Activated T-cell treated with anti-CD3 and anti-CD28 coated beads, Interleukin-2, amount 50 U/mL, for 72 hours (primary cell): Measurements from ENCODE around the gene MTF1. TPM values are rescaled to one million over a fixed set of nuclear protein-coding genes. Genes with fewer than 3 reads are reported as not detected.

Experiments
- ATAC-seq, 2 donors: fragments of 150-1000 bp; cut with Tn5 transposase; replicated peaks in 1 of 2; 2 replicates each; pipeline ENCODE4 v1.10.0; 2021; ENCODE audit warnings: moderate library complexity in 2 of 2, mild to moderate bottlenecking in 1 of 2
- DNase-seq, 2 donors: peaks; one replicate each; pipeline ENCODE4 v3.0.0; 2021 to 2022; ENCODE audit warnings: mixed read lengths in 1 of 2
- H3K27ac Mint-ChIP-seq: one replicate; pipeline ENCODE4 v1.8.0; 2022; ENCODE audit warnings: mild to moderate bottlenecking, moderate library complexity, mixed read lengths
- H3K27me3 Mint-ChIP-seq: one replicate; pipeline ENCODE4 v1.8.0; 2022; ENCODE audit warnings: low read depth, mixed read lengths
- H3K36me3 Mint-ChIP-seq, 2 donors: one replicate each; pipeline ENCODE4 v1.8.0; 2022; ENCODE audit warnings: mixed read lengths in 2 of 2, mild to moderate bottlenecking in 1 of 2; ENCODE audit not compliant: insufficient read depth in 2 of 2
- H3K4me1 Mint-ChIP-seq: one replicate; pipeline ENCODE4 v1.8.0; 2022; ENCODE audit warnings: low read depth, mixed read lengths
- H3K4me3 Mint-ChIP-seq, 2 donors: one replicate each; pipeline ENCODE4 v1.8.0; 2022; ENCODE audit warnings: mild to moderate bottlenecking in 2 of 2, mixed read lengths in 2 of 2, moderate library complexity in 2 of 2
- H3K9me3 Mint-ChIP-seq, 2 donors: one replicate each; pipeline ENCODE4 v1.8.0; 2022; ENCODE audit warnings: mixed read lengths in 2 of 2
- total RNA-seq, 2 donors: library from RNA; stranded (reverse); gene quantifications; one replicate each; pipeline ENCODE4 v1.2.3, GENCODE V29; 2022

MTF1 gene
- total RNA-seq, 2 donors from 2014 or later: 26.8 to 28.1 TPM

DNA sequence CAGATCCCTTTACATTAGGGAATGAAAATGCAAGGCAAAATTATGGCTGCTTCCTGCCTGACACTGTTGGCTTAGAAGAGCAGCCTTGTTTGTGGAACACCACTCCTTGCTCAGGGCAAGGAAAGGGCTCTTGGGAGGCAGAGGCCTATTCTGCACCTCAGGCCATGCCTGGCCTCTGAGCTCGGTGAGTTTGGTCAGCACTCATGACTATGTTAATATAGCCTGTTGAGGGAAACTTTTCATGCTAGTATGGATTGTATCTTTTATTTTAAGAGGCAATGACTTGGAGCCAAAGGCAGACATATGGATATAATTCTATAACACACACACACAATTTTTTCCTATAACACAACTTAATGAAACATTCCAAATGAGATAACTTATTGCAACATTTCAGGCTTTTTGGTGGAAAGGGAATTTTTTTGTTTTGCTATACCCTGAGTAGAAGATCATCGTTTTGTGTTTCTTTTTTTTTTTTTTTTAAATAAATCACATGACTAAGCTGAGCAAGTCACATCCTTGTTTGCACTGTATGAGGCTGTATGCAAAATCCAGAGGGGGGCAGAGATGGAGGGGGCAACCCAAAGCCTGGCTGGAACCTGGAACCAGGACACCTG is 45.8 kb downstream of the MTF1 start:
- DNase-seq (no peak), ATAC-seq (no peak)
- no peaks in the 10 kb centered on the region for H3K27me3 Mint-ChIP-seq
- no peak overlapping the region for H3K4me3 Mint-ChIP-seq
- H3K36me3 Mint-ChIP-seq: peaks cover 0 to 9% of the 10 kb centered on the region in 2 donors
- peaks cover 27% of the 10 kb centered on the region for H3K4me1 Mint-ChIP-seq
- no peak overlapping the region for H3K27ac Mint-ChIP-seq
- no peaks in the 10 kb centered on the region for H3K9me3 Mint-ChIP-seq

- Mint-ChIP-seq H3K4me3 (peak overlapping the region in 1 of 2 donors; percentile 28), H3K27ac (peak overlapping the region; percentile 56), H3K36me3 (peaks cover 7 to 9% of the 10 kb centered on the region in 2 donors), H3K9me3 (no peaks in the 10 kb centered on the region), H3K27me3 (no peaks in the 10 kb centered on the region), H3K4me1 (peaks cover 38% of the 10 kb centered on the region)
- ATAC-seq (peak in 1 of 2 donors; percentile 14), DNase-seq (peak; percentile 73 to 78)
Measured at GRCh38 chr1:37811027-37811655, 48.3 kb downstream of the MTF1 start.

DNA sequence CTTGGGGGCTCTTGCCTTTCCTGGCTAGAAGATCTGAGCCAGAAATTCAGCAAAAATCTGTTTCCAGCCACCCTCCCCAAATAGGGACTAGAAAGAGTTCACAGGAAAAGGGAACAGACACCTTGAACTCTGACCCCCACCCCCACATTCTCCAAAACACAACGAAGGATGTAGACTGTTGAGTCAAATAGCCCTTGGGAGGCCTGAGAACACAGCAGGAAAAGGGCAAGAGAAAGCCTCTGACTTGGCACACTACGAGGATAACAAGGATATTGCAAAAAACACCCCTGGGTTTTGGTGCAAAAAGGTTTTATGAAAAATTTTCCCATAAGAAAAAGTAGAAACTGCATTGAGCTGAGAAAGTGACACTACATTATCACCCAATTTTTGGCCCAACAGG is 49.5 kb downstream of the MTF1 start:
- Mint-ChIP-seq H3K36me3 (peaks cover 4 to 7% of the 10 kb centered on the region in 2 donors), H3K9me3 (no peaks in the 10 kb centered on the region), H3K27me3 (no peaks in the 10 kb centered on the region), H3K27ac (peak overlapping the region; percentile 14), H3K4me1 (peaks cover 42% of the 10 kb centered on the region), H3K4me3 (no peak overlapping the region)
- DNase-seq: no peak
- no peak for ATAC-seq

DNA sequence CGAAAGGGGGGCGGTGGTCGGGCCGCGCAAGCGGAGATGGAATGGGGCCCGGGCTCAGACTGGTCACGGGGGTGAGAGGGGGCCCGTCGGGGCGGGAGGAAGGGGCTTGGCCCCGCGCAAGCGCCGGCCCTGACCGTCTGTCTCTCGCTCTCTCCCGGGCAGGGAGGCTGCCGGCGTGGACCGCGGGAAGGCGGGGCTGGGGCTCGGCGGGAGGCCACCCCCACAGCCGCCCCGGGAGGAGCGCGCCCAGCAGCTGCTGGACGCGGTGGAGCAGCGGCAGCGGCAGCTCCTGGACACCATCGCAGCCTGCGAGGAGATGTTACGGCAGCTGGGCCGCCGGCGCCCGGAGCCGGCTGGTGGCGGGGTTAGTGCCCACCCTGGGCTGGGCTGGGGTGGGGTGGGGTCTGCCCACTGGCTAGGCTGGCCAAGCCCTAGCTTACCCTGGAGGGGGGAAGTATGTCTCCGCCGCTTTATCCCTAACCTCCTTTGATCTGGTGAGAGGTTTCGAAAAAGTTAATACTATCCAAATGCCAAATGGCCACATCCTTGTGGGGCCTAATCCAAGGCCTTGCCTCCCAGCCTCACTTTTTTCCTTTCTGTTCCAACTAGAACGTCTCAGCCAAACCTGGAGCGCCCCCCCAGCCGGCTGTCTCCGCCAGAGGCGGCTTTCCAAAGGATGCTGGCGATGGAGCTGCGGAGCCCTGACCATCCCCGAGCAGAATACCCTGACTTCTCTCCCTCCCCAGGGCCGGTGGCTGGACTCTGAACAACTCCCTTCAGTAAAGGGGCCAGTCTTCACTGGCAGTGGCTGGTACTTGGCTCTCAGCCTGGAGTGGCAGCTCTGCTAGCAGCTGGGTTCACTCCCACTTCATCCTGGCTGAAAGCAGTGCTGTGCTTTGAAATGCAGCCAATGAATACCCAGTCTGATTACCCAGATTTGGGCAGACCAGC is 50.7 kb downstream of the MTF1 start:
- peak overlapping the region; percentile 84 to 96 for H3K4me3 Mint-ChIP-seq
- peaks cover 7 to 14% of the 10 kb centered on the region in 2 donors for H3K36me3 Mint-ChIP-seq
- DNase-seq (peak; percentile 68 to 72), ATAC-seq (peak; percentile 69 to 72)
- H3K4me1 Mint-ChIP-seq: peaks cover 42% of the 10 kb centered on the region
- H3K9me3 Mint-ChIP-seq: no peaks in the 10 kb centered on the region
- no peaks in the 10 kb centered on the region for H3K27me3 Mint-ChIP-seq
- peak overlapping the region; percentile 89 for H3K27ac Mint-ChIP-seq

DNA sequence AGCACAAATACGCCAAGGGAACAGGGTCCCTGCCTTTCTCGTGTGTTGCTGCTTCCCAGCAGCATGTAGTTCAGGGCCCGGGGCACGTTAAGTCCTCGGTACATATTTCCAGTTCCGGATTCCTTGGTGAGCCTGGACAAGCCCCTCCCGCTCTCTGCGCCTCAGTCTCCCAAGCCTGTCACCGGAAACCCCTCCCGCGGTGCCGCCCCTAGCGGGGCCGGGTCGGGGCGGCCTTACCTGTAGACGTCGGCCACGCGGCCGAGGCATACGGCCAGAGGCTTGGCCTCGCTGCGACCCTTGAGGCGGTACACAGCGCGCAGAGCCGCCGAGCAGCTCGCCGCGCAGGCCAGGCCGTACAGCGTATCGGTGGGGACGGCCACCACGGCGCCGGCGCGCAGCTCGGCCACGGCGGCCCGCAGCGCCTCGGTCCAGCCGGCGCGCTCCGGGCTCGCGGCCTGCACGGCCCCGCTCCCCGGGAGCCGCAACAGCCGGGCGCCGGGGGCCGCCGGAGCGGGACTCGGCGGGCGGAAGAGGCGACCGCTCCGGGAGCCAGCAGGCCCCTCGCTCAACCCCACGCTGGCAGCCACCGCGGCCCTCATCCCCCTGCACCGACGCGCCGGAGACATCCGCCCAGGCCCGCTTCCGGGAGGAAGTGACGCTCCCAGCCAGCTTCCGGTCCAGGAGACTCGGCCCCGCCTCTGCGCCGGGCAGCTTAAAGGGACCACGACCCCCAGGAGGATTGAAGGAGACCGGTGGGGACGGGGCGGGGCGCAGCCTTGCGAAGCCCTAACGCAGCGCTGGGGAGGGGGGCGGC is 51.6 kb downstream of the MTF1 start, which contains the start of the genes C1orf122 and YRDC:
C1orf122 (plus strand) TSS at position 236 of the 814 bp plus-strand sequence. CDS start 615 bp downstream, outside the sequence.
YRDC (minus strand) TSS at position 654 of the 814 bp plus-strand sequence; CDS start at position 626, 28 bp downstream.
- peak; percentile 95 to 96 for ATAC-seq
- peak within 1 kb of the TSS; percentile 94 to 96 for H3K4me3 Mint-ChIP-seq

GRCh38 chr1:37807220-37807554 is 52.2 kb downstream of the MTF1 start:
- Mint-ChIP-seq H3K4me3 (peak overlapping the region; percentile 87 to 94), H3K27me3 (no peaks in the 10 kb centered on the region), H3K9me3 (no peaks in the 10 kb centered on the region), H3K4me1 (peaks cover 42% of the 10 kb centered on the region), H3K27ac (peak overlapping the region; percentile 84), H3K36me3 (peaks cover 15 to 19% of the 10 kb centered on the region in 2 donors)
- DNase-seq (no peak), ATAC-seq (no peak)

More for the DNA sequence above, 51.6 kb downstream of the MTF1 start, which contains the start of the genes C1orf122 and YRDC:
- H3K27me3 Mint-ChIP-seq: no peaks in the 10 kb centered on the region
- peak within 1 kb of the TSS; percentile 89 for H3K27ac Mint-ChIP-seq
- peak; percentile 95 to 96 for DNase-seq
- H3K4me1 Mint-ChIP-seq: peaks cover 42% of the 10 kb centered on the region
- H3K9me3 Mint-ChIP-seq: no peaks in the 10 kb centered on the region
- H3K36me3 Mint-ChIP-seq: peaks cover 13 to 15% of the 10 kb centered on the region in 2 donors

DNA sequence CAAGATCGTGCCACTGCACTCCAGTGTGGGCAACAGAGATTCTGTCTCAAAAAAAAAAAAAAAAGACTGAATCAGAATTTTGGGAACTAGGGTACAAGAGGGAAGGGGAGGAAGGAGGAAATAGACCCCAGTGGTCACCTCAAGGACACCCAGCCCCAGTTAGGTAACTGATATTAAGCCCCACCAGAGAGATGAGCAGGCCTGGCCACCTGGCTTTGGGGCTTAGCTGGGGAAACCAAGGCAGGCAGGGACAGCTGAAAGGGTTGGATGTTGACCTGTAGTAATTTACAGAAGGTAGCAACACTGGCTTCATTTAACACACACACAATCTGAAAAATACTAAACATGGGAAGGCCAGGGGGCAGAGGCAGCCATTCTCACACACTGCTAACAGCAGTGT is 57.0 kb downstream of the MTF1 start:
- ATAC-seq: no peak
- no peaks in the 10 kb centered on the region for H3K27me3 Mint-ChIP-seq
- DNase-seq: no peak
- H3K4me1 Mint-ChIP-seq: peaks cover 15% of the 10 kb centered on the region
- H3K9me3 Mint-ChIP-seq: no peaks in the 10 kb centered on the region
- H3K36me3 Mint-ChIP-seq: peaks cover 17 to 25% of the 10 kb centered on the region in 2 donors
- no peak overlapping the region for H3K27ac Mint-ChIP-seq
- H3K4me3 Mint-ChIP-seq: no peak overlapping the region

DNA sequence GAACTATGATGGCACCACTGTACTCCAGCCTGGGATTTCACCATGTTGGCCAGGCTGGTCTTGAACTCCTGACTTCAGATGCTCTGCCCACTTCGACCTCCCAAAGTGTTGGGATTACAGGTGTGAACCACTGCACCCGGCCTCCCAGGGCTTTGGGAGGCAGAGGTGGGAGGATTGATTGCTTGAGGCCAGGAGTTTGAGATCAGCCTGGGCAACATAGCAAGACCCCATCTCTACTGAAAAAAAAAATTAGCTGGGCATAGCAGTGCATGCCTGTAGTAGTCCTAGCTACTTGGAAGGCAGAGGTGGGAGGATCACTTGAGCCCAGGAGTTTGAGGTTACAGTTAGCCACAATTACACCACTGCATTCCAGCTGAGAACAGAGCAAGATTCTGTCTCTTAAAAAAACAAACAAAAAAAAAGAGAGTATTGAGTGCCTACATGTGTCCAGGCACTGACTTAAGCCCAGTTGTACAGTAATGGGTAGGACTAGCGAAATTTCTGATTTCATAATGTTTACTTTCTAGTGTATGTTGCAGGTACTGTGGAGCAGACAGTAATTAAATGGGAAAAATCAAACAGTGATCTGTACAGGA is 61.5 kb downstream of the MTF1 start:
- ATAC-seq (no peak), DNase-seq (no peak)
- H3K27me3 Mint-ChIP-seq: peaks cover 12% of the 10 kb centered on the region
- H3K4me1 Mint-ChIP-seq: peaks cover 20% of the 10 kb centered on the region
- no peak overlapping the region for H3K27ac Mint-ChIP-seq
- no peaks in the 10 kb centered on the region for H3K9me3 Mint-ChIP-seq
- H3K4me3 Mint-ChIP-seq: no peak overlapping the region
- peaks cover 7 to 14% of the 10 kb centered on the region in 2 donors for H3K36me3 Mint-ChIP-seq

DNA sequence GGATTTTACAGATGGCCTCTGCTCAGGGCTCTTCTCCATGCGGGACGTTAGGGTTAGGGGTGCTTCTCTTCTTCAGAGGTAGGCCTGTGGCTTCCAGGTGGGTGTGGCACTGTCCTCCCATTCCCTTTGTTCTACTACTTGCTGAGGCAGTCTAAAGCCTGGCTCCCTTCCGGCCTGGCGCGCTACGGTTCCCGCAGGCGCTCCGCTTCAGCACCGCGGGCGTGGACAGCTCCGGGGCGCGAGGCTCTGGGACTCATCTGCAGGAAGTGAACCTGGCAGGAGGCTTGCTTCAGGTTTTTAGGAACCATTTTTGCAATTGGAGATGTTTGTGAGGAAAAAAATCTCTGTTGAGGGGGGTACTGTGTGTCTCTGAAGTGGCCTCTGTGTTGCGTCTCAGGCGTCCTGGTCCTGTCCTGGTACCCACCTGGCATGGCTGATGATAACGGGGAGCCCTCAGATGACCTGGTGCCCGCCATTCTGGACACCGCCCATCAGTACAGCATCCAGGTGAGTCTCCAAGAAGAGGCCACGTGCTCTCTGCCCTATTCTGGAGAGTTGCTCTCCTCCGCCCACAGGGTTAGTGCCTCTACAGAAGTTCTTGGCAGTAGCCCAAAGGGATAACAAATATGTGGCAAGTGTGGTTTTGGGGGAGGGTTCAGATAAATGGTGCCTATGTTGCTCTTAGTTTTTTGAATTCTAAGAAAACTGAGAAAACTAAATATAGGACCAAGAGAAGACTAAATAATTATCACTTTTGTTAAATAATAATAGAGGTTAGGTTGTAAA is 63.9 kb downstream of the MTF1 start:
- H3K4me1 Mint-ChIP-seq: peaks cover 20% of the 10 kb centered on the region
- H3K4me3 Mint-ChIP-seq: peak overlapping the region; percentile 56 to 84
- H3K9me3 Mint-ChIP-seq: no peaks in the 10 kb centered on the region
- H3K27ac Mint-ChIP-seq: peak overlapping the region; percentile 41
- H3K27me3 Mint-ChIP-seq: peaks cover 30% of the 10 kb centered on the region
- ATAC-seq (no peak), DNase-seq (peak; percentile 41 to 47)
- peaks cover 2 to 3% of the 10 kb centered on the region in 2 donors for H3K36me3 Mint-ChIP-seq

DNA sequence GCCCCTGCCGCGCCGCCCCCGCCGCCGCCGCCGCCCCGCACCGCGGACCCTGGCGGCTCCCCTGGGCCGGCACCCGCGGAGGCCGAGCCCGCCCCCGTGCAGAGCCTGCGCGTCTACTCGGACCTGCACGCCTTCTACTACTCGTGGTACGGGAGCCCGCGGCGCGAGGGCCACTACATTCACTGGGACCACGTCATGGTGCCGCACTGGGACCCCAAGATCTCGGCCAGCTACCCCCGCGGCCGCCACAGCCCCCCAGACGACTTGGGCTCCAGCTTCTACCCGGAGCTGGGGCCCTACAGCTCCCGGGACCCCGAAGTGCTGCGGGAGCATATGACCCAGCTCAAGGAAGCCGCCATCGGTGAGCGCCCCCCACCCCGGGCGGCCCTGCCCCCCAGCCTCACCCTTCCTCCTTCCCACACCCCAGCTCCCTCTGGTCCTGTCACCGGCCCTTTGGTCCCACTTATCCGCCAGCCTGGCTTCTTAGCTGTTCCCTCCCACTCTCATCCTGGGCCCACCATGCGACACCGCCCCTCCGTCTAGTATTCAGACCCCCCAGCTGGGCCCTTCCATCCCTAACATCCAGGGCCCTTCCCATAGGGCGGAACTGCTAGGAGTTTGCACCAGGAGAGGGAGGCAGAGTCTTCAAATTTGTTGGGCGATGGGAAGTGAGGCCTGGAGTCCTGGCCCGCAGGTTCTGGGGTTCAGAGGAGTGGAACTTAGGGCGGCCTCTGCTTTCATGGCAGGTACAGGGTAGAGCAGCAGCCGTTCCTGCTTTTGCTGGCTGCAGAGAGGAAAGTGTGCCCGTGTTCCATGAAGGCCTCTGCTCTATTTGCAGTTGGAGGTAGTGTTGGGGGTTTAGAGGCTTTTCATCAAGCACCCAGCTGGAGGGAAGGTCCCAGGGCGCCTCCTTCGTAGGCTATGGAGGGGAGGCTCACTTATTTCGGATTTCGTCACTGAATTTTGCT is 64.7 kb downstream of the MTF1 start:
- peak; percentile 54 to 59 for ATAC-seq
- peak overlapping the region; percentile 56 to 84 for H3K4me3 Mint-ChIP-seq
- peaks cover 39% of the 10 kb centered on the region for H3K27me3 Mint-ChIP-seq
- H3K36me3 Mint-ChIP-seq: peaks cover 2 to 3% of the 10 kb centered on the region in 2 donors
- no peak for DNase-seq
- H3K4me1 Mint-ChIP-seq: peaks cover 20% of the 10 kb centered on the region
- H3K9me3 Mint-ChIP-seq: no peaks in the 10 kb centered on the region
- H3K27ac Mint-ChIP-seq: peak overlapping the region; percentile 41
